GM12865 (cell line): Measurements from ENCODE around the gene CALML3.

ENCODE experiments used
- DNase-seq: peaks from one replicate; pipeline ENCODE4 v3.0.0; 2010; ENCODE audit warnings: low read depth
- H3K4me3 ChIP-seq: 2 replicates; pipeline ENCODE4 v1.5.1; 2011; ENCODE audit warnings: mild to moderate bottlenecking, low read depth, low read length, control low read depth
- CTCF ChIP-seq: IDR thresholded peaks from 2 replicates; pipeline ENCODE4 v1.5.1; 2011; ENCODE audit warnings: low read length, control low read depth, low read depth, inconsistent platforms; ENCODE audit not compliant: insufficient read depth; ENCODE audit errors: missing control alignments

CALML3 gene

DNA sequence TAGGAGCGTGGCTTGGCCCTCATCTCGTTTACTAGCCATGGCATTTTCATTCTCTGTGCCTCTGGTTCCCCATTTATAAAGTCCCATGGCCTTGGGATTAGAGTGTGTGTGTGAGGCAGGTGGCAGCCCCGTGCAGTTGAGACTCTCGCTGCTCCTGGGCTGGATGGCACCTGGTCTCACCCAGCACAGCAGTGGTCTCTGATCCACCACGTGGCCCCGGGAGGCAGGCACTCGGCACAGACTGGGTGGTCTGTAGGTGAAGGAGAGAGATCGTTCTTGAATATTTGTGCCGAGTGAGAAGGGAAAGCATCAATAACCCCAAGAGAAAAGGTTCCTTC is 50.4 kb downstream of the CALML3 start:
- H3K4me3 ChIP-seq, result no peak overlapping the region
- TF ChIP-seq CTCF, result no peak

DNA sequence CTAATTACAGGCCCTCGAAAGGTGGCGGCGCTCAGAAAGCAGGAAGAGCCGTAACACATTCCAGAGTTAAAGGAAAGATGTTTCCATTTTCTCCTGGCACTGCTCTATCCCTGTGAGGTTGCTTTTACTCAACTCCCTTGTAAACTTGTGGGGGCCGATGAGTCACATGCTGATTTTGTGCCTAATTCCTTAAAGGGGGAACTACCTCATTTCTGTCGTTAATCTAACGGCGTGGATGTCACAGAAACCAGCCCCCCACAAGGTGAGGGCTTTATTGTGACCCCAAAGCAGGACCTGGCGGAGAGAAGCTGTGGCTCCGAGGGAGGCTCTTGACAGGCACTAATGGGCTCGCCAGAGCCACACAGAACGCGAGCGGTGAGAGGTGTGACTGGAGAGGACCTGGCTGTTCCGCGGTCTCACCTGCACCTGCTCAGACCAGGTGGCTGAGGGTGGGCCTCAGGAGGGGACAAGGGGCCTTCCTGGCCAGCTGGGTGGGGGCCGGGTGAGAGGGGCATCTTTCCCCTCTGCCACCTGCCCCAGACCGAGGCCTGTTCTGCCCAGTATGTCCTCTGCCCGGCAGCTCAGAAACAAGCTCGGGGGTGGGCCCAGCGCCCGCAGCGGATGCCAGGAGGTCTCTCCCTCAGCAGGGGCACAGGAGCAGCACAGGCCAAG is 50.9 kb downstream of the CALML3 start:
- no peak overlapping the region for H3K4me3 ChIP-seq
- TF ChIP-seq CTCF, result no peak
- no peak for DNase-seq

More for the DNA sequence above, 50.4 kb downstream of the CALML3 start:
- no peak for DNase-seq

GRCh38 chr10:5576154-5576748 is 51.5 kb downstream of the CALML3 start:
- no peak for TF ChIP-seq CTCF
- DNase-seq, result no peak
- no peak overlapping the region for H3K4me3 ChIP-seq
